GM19239 (cell line): ENCODE data around the gene ERBB2.
A peak's percentile ranks its signal among the peaks of the same experiment; 100 is the strongest.
"Not testable (repeated sequence)": the region's sequence is repeated elsewhere in the genome, so short reads cannot be mapped to it uniquely, and the experiment has no call there.

Experiments
- DNase-seq: peaks from one replicate; pipeline ENCODE4 v3.0.0; 2011; ENCODE audit warnings: low spot score; ENCODE audit not compliant: insufficient read length
- FAIRE-seq: peaks from 2 replicates; lab custom pipeline; 2011; peaks lifted over from hg19 to GRCh38; lab: Jason Lieb, UNC

The ERBB2 gene

GRCh38 chr17:39676198-39676819 lies 23.6 kb upstream of the ERBB2 start:
- no peak for DNase-seq
- peak; percentile 81 for FAIRE-seq

GRCh38 chr17:39677072-39677471 lies 22.8 kb upstream of the ERBB2 start:
- no peak for DNase-seq
- FAIRE-seq, result no peak

- FAIRE-seq, result no peak
- DNase-seq, result no peak
Observed at GRCh38 chr17:39677542-39678339, 22.1 kb upstream of the ERBB2 start.

GRCh38 chr17:39678340-39679116 lies 21.3 kb upstream of the ERBB2 start:
- no peak for FAIRE-seq
- DNase-seq, result no peak

GRCh38 chr17:39679521-39680192 lies 20.2 kb upstream of the ERBB2 start:
- FAIRE-seq (peak; percentile 63), DNase-seq (no peak)

GRCh38 chr17:39683295-39683939 lies 16.4 kb upstream of the ERBB2 start:
- DNase-seq, result no peak
- FAIRE-seq, result no peak

GRCh38 chr17:39684369-39685192 lies 15.3 kb upstream of the ERBB2 start:
- no peak for DNase-seq

GRCh38 chr17:39687101-39687545 lies 12.7 kb upstream of the ERBB2 start:
- FAIRE-seq (no peak), DNase-seq (no peak)

More at GRCh38 chr17:39684369-39685192, 15.3 kb upstream of the ERBB2 start:
- no peak for FAIRE-seq

- FAIRE-seq, result peak; percentile 94
- peak; percentile 85 for DNase-seq
Observed at GRCh38 chr17:39687546-39688474, 12.1 kb upstream of the ERBB2 start, which contains the start of gene PGAP3. Gene PGAP3, minus strand, starts transcription at chr17:39688057. Its CDS starts 43 bp downstream, at chr17:39688014.

GRCh38 chr17:39688475-39688835 lies 11.4 kb upstream of the ERBB2 start:
- DNase-seq, result no peak
- FAIRE-seq, result no peak

GRCh38 chr17:39688945-39689344 lies 10.9 kb upstream of the ERBB2 start:
- no peak for FAIRE-seq
- no peak for DNase-seq

GRCh38 chr17:39694593-39694992 lies 5.3 kb upstream of the ERBB2 start:
- DNase-seq (no peak), FAIRE-seq (no peak)

GRCh38 chr17:39695089-39695474 lies 4.8 kb upstream of the ERBB2 start:
- FAIRE-seq (no peak), DNase-seq (no peak)

- FAIRE-seq (no peak), DNase-seq (no peak)
Observed at GRCh38 chr17:39696731-39697130, 3.1 kb upstream of the ERBB2 start.

GRCh38 chr17:39697961-39698360 lies 1.9 kb upstream of the ERBB2 start:
- FAIRE-seq, result no peak
- DNase-seq, result no peak

- DNase-seq, FAIRE-seq: not testable (repeated sequence)
Observed at GRCh38 chr17:39699157-39699817, 577 bp upstream of the ERBB2 start.
